Stimulated activated CD4-positive, alpha-beta T cell treated with anti-CD3 and anti-CD28 coated beads, TNF-alpha, amount 100 ng/mL, for 4 hours (primary cell): Measurements from ENCODE around the gene AEN.
A peak's percentile ranks its signal among the peaks of the same experiment; 100 is the strongest.
"Not testable (repeated sequence)": the region's sequence is repeated elsewhere in the genome, so short reads cannot be mapped to it uniquely, and the experiment has no call there.

ENCODE experiments used
- DNase-seq, 3 experiments: peaks; one replicate each; pipeline ENCODE4 v3.0.0-alpha.2; 2020; ENCODE audit warnings: low read depth in 3 of 3

AEN gene

DNA sequence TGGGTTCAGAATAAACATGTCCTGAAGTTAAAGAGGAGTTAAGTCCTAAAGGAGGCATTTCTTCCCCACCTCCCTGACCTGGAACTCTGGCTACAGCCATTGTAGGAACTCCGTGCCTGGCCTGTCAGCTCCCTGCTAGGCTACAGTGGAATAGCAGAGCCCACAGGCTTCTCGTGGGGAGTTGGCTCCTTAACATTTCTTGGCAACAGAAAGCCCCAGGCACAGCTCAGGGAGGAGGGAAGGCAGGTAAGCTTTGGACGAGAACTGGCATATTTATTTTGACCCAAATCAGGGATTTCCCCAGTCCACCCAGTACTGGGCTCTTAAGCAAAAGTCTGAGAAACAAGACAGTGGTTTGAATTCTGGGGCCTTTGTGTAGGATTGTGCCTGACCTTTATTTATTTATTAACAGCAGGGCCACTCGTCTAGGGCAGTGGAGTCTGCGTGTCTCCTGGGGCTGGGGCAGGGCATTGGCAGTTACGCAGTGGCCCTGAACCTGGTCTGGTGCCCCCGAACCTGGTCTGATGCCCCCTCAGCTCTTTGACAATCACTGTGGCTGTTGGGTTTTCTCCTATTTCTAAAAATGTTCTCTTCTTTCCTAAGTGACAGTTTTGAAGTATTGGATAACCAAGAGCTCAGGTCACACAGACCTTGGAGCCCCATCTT is 9.8 kb downstream of the AEN start:
- DNase-seq = no peak

DNA sequence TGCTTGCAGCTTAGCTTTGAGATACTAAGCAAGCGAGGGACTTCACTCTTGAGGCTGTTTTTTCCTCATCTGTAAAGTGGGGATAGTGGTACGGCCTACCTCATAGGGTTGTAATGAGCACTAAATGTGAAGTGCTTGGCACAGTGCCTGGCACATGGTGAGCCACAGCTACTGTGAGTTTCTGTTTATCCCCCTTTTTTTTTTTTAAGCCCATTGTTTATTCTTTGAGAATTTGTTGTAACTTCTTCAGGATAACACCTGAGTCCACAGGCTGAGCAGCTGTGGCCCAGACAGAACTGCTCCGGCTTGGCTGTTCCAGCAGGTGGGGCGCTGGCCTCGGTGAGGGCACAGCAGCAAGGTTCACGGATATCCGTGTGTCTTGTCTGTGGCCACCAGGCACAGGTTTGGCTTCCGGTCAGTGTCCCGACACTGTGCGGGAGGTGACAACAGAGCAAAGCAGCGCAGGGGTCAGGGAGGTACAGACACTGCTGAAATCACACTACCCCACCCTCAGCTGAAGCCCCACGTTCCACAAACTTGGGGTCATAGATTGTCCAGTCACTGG is 10.4 kb downstream of the AEN start:
- no peak for DNase-seq

DNA sequence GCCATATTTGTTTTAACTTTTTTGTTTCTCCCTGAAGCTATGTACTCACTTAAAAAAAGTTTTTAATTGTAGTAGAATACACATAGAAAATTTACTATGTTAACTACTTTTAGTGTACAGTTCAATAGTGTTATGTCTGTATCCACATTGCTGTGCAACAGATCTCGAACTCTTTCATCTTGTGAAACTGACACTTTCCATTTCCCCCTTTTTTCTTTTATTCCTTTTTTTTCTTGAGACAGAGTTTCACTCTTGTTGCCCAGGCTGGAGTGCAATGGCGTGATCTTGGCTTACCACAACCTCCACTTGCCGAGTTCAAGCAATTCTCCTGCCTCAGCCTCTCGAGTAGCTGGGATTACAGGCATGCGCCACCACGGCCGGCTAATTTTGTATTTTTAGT is 11.7 kb downstream of the AEN start:
- not testable (repeated sequence) for DNase-seq

DNA sequence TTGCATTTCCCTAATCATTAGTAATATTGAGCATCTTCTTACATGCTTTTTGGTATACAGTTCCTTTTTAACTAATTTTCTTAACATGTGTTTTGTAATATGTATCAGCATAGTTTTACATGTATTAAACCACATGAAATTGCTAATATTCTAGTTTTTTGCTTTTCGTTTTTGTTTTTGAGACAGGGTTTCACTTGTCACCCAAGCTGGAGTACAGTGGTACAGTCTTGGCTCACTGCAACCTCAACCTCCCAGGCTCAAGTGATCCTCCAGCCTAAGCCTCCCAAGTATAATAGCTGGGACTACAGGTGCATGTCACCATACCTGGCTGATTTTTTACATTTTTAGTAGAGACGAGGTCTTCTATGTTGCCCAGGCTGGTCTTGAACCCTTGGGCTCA is 13.3 kb downstream of the AEN start:
- DNase-seq = no peak

- no peak for DNase-seq
These were observed 14.2 kb downstream of the AEN start for GRCh38 chr15:88635318-88635717.

DNA sequence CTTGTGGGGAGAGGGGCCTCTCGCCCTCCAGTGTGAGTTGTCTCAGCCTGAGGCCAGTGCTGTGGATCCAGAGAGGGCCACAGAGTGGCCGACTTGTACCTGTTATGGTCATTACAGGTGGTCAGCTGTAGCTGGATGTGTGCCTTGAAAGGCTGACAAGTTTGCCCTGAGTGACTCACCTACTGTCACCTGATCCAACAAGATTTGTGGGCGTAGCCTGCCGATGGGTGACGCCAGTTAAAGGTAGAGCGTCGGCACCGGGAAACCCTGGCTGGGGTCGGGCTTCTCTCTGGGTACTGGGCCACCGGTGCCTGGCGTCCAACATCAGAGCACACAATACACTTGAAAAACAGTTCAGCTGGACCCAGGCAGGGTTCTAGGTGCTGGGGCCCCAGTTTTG is 14.9 kb downstream of the AEN start:
- peak in 2 of 3 experiments; percentile 46 to 58 for DNase-seq

GRCh38 chr15:88636654-88637053 is 15.5 kb downstream of the AEN start:
- no peak for DNase-seq

DNA sequence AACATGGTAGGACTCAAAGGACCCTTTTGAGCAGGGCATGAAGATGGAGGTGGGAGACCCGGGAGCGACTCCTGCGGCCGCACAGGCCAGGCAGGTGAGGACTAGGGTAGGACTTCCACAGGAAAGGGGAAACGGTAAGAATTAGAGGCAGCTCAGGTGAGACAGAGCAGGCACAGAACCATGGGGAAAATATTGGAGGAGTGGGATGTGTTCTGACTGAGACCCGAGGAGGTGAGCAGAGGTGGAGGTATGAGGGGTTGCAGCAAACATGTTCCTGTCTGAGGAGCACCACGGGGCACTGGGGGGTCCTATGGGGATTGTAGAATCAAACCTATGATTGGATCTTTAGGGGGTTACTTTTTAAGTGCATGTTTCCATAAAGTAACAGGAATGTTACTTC is 16.3 kb downstream of the AEN start:
- no peak for DNase-seq

- no peak for DNase-seq
These were observed 16.9 kb downstream of the AEN start for GRCh38 chr15:88637841-88638625.

- peak; percentile 77 to 95 (median 95) for DNase-seq
These were observed 17.7 kb downstream of the AEN start, which contains the start of gene ISG20 for GRCh38 chr15:88638626-88639372. Gene ISG20 (plus strand): TSS chr15:88639016. CDS start chr15:88639367, 351 bp downstream.

DNA sequence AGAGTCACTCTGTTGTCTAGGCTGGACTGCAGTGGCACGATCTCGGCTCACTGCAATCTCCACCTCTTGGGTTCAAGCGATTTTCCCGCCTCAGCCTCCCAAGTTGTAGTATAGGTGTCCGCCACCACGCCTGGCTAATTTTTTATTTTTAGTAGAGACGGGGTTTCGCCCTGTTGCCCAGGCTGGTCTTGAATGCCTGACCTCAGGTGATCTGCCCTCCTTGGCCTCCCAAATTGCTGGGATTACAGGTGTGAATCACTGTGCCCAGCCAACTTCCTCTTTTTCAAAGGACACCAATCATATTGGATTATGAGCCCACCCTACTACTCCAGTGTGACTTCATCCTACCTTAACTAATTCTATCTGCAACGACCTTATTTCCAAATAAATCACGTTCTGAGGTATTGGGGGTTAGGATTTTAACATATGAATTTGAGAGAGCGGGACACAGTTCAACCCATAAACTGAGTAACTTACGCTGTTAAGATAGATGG is 20.9 kb downstream of the AEN start:
- DNase-seq = no peak

- not testable (repeated sequence) for DNase-seq
These were observed 21.4 kb downstream of the AEN start for GRCh38 chr15:88642514-88642913.

GRCh38 chr15:88644741-88645140 is 23.6 kb downstream of the AEN start:
- no peak for DNase-seq

DNA sequence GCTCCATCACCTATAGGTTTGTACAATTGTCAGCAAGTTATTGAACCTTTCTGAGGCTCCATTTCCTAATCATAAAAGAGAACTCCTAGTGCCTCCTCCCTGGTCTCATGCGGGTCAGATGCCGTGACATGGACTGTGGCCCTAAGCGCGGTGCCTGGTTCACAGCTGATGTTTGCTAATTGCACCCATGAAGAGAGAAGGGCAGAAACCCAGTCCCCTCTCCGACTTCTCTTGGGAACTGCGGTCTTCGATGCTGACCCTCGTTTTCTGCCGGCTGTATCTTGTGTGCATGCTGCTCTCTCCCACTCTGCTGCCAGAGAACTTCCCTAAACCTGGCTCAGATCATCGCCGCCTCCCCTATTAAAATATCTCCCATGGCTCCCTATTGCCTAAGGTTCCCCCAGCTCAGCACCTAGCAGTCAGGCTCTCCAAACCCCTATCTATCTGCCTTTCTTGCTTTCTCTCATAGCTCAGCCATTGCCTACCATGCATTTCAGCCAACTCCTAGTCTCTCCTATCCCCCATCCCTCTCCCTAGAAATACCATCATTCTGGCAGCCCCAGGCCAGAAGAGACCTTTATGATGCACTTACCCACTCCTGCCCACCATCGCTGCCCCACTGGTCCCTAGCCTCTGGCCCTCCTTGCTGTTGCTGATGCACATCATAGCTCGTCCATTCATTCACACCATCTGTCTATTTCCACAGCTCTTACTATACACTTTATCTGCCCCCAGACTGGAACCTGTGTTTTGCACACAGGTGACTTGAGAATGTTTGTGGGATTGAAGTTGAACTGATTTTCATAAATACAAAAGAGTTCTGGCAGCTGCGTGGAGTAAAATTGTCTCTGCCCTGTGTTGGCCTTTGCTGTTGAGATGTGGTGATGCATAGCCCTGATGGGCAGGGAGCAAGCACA is 24.3 kb downstream of the AEN start:
- DNase-seq = no peak

- no peak for DNase-seq
These were observed 24.9 kb downstream of the AEN start for GRCh38 chr15:88646088-88646405.

DNA sequence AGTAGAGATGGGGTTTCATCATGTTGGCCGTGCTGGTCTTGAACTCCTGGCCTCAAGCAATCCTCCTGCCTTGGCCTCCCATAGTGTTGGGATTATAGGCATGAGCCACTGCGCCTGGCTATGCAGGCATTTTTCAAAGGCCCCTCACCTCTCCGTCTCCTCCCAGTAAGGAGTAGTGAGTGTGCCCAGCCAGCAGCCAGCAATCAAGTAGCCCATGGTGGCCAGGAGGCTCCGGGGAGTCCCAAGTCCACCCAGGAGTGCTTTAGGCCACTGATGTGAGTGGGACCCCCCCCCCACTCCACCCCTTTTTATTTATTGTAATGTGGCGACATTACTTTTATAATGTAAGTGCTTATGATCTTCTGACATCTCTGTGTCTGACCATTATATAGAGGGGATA is 25.8 kb downstream of the AEN start:
- DNase-seq = no peak

GRCh38 chr15:88647351-88648105 is 26.4 kb downstream of the AEN start:
- DNase-seq = no peak

DNA sequence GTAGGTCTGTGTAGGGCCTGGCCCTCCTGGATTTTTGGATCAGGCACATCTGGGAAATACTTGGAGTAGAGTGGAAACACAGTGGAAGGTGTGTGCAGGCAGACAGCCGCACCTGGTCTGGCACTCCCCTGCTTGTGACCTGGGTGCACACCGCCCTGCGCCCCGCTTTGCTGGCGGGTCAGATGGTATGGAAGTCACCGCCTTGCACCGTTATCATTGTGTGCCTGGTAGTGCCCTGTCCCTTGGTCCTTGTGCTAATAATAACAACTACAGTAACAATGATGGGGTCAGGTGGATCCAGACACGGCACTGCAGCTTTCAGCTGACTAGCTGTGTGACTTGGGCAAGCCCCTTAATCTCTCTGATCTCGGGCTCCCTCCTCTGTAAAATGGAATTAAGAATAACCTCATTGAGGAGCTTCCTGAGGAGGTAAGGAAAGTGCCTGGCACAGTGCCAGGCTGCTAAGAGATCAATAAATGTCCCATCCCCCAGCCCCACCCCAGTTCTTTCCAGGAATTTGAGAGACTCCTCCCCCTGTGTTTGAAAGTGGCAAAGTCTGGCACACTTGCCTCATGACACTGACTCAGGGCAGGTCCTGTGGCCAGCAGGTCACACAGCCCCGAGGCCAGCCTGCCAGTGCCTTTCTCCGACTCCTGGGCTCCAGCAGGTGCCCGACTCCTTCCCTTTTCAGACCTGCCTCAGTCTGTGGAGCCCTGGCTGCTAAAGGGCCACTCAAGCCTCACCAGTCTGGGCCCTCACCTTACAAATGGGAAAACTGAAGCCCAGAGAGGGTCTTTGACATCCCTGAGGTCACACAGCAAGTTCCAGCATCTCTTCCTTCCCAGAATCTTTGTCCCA is 27.4 kb downstream of the AEN start:
- DNase-seq = no peak

DNA sequence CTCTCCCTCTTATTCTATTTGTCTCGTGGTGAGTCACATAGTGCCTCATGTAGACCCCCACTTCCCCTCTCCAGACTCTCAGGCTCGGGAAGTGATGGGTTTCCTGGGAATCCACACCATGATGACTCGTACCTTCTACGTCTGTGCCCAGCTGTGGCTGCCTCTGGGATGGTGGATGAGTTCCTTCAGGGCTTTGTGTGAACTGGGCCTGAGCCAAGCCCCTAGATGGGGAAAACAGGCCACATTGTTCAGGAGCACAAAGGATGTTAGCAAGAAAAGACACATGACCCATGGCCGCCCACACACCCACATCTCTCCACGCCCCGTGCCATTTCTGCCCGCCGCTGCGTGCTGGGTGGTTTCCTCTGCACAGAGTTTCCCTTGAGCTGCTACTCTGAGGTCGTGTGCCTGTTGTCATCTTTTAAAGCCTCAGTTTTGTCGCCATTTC is 28.2 kb downstream of the AEN start:
- peak; percentile 51 to 60 (median 55) for DNase-seq
